ENCODE results near the gene FBXL7. TPM values are rescaled to one million over a fixed set of nuclear protein-coding genes. Genes with fewer than 3 reads are reported as not detected.

FBXL7 gene
- total and polyA plus RNA-seq, 9 of the 15 experiments (the other 6 are each of a cell fraction or from before 2014, with no cell fraction given) = 0.04 to 0.08 TPM; not detected in 7

DNA sequence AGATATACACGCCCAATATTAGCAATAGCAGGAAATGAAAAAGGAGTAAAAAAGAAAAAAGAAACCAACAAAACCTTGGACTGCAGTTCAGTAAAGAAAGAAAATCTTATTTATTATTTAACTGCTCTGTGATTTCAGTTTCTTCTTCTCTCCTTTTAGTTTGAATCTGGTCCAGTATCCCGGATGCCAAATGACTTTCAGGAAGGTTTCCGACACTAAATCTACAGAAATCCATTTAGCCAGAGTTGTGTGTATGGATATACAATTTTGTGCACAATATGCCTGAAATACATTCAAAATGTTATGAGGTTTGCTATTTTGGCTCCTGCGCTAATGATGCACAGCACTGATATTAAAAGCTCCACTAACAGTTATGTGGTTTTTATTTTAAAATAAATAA lies 64.5 kb downstream of the FBXL7 start:
- H3K9me3 ChIP-seq (replicated peaks; ENCODE audit: control insufficient read depth, insufficient read depth, low read depth, low read length) = no peaks in the 10 kb centered on the region
- H3K36me3 ChIP-seq (ENCODE audit: control insufficient read depth, insufficient read depth, low read length) = no peaks in the 10 kb centered on the region
- no TSS peak for BruUV-seq (replicated peaks)
- H2AFZ ChIP-seq (ENCODE audit: low read depth, low read length) = no peak overlapping the region
- ATAC-seq (no peak), FAIRE-seq (no peak), DNase-seq (ENCODE audit: extremely low read depth in 1 of 4, low spot score in 3 of 4) (no peak)
- H3K4me1 ChIP-seq (replicated peaks in 1 of 2; ENCODE audit: control insufficient read depth in 2 of 2, insufficient read depth in 2 of 2, low read length in 2 of 2) = no peaks in the 10 kb centered on the region
- H3K4me2 ChIP-seq (ENCODE audit: insufficient read depth, low read length) = no peak overlapping the region
- in situ Hi-C loops (cut with MboI) = no loop called here
- no peak overlapping the region for H3K27ac ChIP-seq (ENCODE audit: extremely low read depth, low read depth, low read length)
- ChIA-PET CTCF (ENCODE audit: low intra/inter-chr PET ratio) (no interaction called here), POLR2A (no interaction called here)
- WGBS (ENCODE audit: insufficient coverage, low coverage, missing lambda C conversion rate) = 0% methylated on average over 4 of the region's 4 CpGs
- intact Hi-C loops (cut with micrococcal nuclease) = no loop called here
- H3K4me3 ChIP-seq = no peak overlapping the region
- H3K9ac ChIP-seq (ENCODE audit: insufficient read depth in 1 of 2, low read depth in 2 of 2, low read length in 2 of 2) = no peak overlapping the region
- H3K9me1 ChIP-seq (ENCODE audit: control insufficient read depth, insufficient read depth, low read length) = no peaks in the 10 kb centered on the region
- TF ChIP-seq ZNF175 (CRISPR knock-in tag; IDR thresholded peaks at IDR 0.05; ENCODE audit: low read depth) (no peak), NR1H2 (CRISPR knock-in tag; IDR thresholded peaks at IDR 0.05) (no peak)
- no peaks in the 10 kb centered on the region for H3K27me3 ChIP-seq (ENCODE audit: control insufficient read depth in 2 of 2, insufficient read depth in 2 of 2, low read length in 2 of 2)
- H3K79me2 ChIP-seq (ENCODE audit: control insufficient read depth, insufficient read depth, low read length) = no peaks in the 10 kb centered on the region
- H4K20me1 ChIP-seq (replicated peaks; ENCODE audit: control insufficient read depth, insufficient read depth, low read length) = no peaks in the 10 kb centered on the region

DNA sequence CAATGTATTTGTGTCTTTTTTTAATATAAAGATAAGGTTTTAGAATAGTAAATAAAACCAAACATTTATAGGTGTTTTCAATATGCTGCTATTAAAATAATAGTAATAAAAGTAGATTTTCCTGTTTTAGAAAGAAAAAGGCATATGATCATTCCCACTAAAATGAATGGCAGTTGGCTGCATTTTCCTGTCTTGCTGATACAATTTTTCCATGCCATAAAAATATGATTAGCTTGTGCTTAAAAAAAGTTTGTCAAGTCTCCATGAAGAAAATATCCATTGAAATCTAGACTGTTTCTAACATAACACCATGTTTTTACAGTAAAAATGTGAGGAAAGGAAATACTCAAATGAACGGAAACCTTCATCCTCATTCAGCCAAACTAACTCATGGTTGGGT lies 65.0 kb downstream of the FBXL7 start:
- ATAC-seq (no peak), FAIRE-seq (no peak), DNase-seq (ENCODE audit: extremely low read depth in 1 of 4, low spot score in 3 of 4) (no peak)
- no peak overlapping the region for H3K4me2 ChIP-seq (ENCODE audit: insufficient read depth, low read length)
- H3K9ac ChIP-seq (ENCODE audit: insufficient read depth in 1 of 2, low read depth in 2 of 2, low read length in 2 of 2) = no peak overlapping the region
- no peaks in the 10 kb centered on the region for H4K20me1 ChIP-seq (replicated peaks; ENCODE audit: control insufficient read depth, insufficient read depth, low read length)
- no peaks in the 10 kb centered on the region for H3K4me1 ChIP-seq (replicated peaks in 1 of 2; ENCODE audit: control insufficient read depth in 2 of 2, insufficient read depth in 2 of 2, low read length in 2 of 2)
- WGBS (ENCODE audit: insufficient coverage, low coverage, missing lambda C conversion rate) = 8% methylated on average over 1 of the region's 1 CpG
- no peak overlapping the region for H3K27ac ChIP-seq (ENCODE audit: extremely low read depth, low read depth, low read length)
- H3K9me1 ChIP-seq (ENCODE audit: control insufficient read depth, insufficient read depth, low read length) = no peaks in the 10 kb centered on the region
- POLR2A ChIA-PET = no interaction called here
- no peak overlapping the region for H3K4me3 ChIP-seq
- no peaks in the 10 kb centered on the region for H3K36me3 ChIP-seq (ENCODE audit: control insufficient read depth, insufficient read depth, low read length)
- TF ChIP-seq CEBPB (tag; IDR thresholded peaks at IDR 0.05) (no peak), CCAR2 (IDR thresholded peaks at IDR 0.05; ENCODE audit: low read depth, low read length) (no peak)
- TF ChIP-seq, protein P1, sequence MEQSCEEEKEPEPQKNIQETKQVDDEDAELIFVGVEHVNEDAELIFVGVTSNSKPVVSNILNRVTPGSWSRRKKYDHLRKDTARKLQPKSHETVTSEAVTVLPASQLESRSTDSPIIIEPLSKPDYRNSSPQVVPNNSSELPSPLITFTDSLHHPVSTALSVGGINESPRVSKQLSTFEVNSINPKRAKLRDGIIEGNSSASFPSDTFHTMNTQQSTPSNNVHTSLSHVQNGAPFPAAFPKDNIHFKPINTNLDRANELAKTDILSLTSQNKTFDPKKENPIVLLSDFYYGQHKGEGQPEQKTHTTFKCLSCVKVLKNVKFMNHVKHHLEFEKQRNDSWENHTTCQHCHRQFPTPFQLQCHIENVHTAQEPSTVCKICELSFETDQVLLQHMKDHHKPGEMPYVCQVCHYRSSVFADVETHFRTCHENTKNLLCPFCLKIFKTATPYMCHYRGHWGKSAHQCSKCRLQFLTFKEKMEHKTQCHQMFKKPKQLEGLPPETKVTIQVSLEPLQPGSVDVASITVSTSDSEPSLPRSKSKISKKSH (CRISPR knock-in tag; IDR thresholded peaks at IDR 0.05) = no peak
- CTCF ChIA-PET (ENCODE audit: low intra/inter-chr PET ratio) = no interaction called here
- H3K79me2 ChIP-seq (ENCODE audit: control insufficient read depth, insufficient read depth, low read length) = no peaks in the 10 kb centered on the region
- no TSS peak for BruUV-seq (replicated peaks)
- H3K9me3 ChIP-seq (replicated peaks; ENCODE audit: control insufficient read depth, insufficient read depth, low read depth, low read length) = no peaks in the 10 kb centered on the region
- in situ Hi-C loops (cut with MboI) (no loop called here), intact Hi-C loops (cut with micrococcal nuclease) (no loop called here)
- no peak overlapping the region for H2AFZ ChIP-seq (ENCODE audit: low read depth, low read length)
- no peaks in the 10 kb centered on the region for H3K27me3 ChIP-seq (ENCODE audit: control insufficient read depth in 2 of 2, insufficient read depth in 2 of 2, low read length in 2 of 2)

All from K562 (cell line).